HG02885 (cell line): ENCODE data around the gene GPC1.
"Not testable (repeated sequence)": the region's sequence is repeated elsewhere in the genome, so short reads cannot be mapped to it uniquely, and the experiment has no call there.

Source experiments
- ATAC-seq: cut with Tn5 transposase; IDR thresholded peaks from one replicate; pipeline ENCODE4 v1.9.1; 2021; ENCODE audit warnings: mild to moderate bottlenecking; ENCODE audit not compliant: unreplicated experiment, poor library complexity

GPC1 gene, protein sequence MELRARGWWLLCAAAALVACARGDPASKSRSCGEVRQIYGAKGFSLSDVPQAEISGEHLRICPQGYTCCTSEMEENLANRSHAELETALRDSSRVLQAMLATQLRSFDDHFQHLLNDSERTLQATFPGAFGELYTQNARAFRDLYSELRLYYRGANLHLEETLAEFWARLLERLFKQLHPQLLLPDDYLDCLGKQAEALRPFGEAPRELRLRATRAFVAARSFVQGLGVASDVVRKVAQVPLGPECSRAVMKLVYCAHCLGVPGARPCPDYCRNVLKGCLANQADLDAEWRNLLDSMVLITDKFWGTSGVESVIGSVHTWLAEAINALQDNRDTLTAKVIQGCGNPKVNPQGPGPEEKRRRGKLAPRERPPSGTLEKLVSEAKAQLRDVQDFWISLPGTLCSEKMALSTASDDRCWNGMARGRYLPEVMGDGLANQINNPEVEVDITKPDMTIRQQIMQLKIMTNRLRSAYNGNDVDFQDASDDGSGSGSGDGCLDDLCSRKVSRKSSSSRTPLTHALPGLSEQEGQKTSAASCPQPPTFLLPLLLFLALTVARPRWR

DNA sequence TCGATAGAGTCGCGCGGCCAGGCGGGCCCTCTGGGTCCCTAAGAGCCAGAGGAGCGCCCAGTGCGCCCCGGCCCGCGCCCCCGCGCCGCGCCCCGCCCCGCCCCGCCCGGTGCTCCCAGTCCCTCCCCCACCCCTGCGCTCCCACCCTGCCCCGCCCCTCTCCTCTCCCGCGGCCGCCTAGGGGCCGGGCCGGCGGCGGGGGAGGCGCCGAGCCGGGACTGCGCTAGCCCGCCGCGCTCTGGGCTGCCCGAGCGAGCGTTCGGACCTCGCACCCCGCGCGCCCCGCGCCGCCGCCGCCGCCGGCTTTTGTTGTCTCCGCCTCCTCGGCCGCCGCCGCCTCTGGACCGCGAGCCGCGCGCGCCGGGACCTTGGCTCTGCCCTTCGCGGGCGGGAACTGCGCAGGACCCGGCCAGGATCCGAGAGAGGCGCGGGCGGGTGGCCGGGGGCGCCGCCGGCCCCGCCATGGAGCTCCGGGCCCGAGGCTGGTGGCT is at the start of gene GPC1:
Gene GPC1 (plus strand): TSS at position 207 of the 491 bp plus-strand sequence. CDS start 256 bp downstream, at position 463.
- peak; percentile 53 for ATAC-seq

DNA sequence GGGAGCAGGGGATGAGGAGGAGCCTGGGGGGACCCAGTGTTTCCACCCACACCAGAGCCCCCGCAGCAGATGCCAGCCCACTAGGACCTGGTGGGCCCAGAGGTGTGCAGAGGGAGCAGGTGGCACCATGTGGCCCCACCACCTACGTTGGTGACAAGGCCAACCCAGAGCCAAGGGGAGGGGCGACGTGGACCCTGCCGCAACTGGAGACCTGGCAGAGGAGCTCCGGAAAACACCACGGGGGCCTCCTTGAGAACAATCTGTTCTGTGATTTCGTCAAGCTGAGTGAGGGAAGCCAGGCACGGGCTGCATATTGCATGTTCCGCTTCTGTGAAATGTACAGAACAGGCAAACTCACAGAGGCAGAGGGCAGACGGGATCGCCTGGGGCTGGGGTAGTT is 49.1 kb upstream of the GPC1 start:
- no peak for ATAC-seq

DNA sequence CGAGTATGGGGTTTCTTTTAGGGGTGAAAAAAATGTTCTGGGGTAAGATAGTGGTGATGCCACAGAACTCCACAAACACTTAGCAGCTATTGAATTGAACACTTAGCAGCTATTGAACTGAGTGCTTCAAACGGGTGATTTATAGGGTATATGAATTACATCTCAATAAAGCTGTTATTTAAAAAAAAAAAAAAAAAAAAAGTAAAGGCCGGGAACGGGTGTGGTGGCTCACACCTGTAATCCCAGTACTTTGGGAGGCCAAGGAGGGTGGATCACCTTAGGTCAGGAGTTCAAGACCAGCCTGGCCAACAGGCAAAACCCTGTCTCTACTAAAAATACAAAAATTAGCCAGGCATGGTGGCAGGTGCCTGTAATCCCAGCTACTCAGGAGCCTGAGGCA is 48.7 kb upstream of the GPC1 start:
- not testable (repeated sequence) for ATAC-seq

DNA sequence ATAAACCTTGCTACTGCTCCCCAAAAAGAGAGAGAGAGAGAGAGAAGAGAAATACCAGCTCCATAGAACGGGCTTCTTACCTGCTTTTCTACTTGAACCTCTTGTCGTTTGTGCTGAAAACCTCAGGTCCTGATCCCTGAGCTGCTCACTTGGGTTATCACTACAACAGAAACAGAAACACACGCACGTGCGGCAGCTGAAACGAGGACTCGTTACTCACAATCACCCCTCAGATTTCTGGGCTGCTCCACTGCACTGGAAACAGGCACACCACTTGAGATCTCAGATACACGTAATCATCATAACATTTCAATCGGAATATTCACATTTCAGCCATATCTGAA is 48.2 kb upstream of the GPC1 start:
- ATAC-seq = no peak

DNA sequence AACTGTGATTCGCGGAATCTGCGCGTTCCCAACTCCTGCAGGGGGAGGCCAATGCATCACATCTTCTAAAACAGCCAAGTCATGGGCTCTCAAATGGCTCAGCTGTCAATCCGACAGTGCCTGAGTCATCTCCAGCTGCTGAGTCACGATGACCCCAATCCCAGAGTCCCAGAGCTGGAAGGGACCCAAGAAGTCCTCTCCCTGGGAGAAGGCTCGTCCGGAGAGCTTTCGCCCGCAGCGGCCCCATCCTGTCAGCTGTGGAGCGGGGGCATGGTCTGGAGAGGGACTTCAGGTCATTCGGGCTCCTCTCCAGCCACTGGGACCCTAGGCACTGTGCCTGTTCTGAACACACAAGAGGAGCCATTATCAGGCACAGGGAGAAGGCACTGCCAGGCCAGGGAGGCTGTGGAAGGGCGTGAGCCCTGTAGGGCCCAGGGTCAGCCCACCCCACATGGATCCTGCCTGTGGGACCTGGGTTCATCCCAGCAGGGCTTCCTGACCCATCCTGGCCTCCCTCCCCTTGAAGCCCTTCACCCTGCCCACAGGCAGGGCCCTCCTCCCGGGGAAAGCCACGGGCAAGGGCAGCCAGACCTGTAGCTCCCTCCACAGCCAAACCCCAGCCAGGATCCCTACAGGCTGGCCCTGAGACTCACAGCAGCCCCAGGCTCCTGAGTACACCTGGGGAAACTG is 47.6 kb upstream of the GPC1 start:
- ATAC-seq = no peak

DNA sequence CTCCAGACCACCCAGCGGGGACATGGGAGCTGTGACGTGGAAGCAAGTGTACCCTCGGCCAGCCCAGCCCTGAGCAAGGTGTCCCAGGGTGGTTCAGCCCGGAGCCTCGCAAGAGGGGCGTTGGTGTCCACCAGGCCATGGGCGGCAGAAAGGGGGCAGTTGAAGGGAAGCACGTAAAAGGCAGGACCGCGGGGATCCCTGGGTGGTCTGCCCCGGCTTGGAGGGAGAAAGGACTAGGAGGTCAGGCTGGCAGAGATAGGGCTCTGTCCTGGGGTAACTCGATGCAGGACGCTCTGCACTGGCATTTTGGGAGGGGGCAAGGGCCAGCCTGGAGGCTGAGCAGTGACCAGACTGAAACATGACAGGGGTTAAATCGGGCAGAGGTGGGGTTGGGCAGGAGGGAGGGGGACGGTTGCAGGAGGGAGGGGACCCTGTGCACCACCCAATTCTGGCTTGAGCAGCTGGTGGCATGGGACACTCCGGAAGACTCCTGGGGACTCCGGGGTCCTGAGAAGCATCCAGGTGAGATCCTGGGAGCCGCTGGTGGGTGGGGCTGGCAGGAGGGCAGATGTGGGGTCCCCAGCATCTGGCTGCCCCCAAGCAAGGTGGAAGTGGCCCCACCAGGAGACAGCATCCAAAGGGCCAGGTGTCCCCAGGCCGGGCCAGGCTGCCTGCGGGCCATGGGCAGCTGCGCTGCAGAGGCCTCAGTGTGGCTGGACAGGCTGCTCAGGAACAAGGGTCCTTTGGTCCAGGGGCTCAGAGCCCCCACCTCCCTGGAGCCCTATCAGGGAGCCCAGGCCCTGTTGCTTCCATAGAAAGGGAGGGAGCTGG is 46.8 kb upstream of the GPC1 start:
- no peak for ATAC-seq

DNA sequence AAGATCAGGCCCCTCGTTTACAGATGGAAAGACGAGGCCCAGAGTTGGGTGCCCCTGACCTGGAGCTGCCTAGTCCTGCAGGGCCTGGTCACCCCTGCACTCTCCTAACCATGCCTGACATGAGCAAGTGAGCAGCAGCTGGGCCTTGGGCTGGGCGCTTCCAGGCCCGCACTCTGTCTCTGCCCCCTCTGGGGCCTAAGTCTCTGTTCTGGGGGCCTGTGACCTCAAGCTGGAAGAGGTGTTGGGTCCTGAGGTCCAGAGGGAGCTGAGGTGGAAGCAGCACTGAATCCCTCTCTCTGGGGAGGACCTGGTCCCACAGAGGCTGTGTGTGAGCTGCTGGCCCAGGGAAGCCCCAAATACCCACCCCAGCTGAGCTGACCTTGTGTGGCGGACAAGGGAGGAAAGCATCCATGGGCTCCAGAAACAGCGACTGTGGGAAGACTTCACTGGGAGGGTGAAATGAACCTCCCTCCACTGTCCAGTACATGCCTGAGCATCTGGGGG is 46.1 kb upstream of the GPC1 start:
- no peak for ATAC-seq

DNA sequence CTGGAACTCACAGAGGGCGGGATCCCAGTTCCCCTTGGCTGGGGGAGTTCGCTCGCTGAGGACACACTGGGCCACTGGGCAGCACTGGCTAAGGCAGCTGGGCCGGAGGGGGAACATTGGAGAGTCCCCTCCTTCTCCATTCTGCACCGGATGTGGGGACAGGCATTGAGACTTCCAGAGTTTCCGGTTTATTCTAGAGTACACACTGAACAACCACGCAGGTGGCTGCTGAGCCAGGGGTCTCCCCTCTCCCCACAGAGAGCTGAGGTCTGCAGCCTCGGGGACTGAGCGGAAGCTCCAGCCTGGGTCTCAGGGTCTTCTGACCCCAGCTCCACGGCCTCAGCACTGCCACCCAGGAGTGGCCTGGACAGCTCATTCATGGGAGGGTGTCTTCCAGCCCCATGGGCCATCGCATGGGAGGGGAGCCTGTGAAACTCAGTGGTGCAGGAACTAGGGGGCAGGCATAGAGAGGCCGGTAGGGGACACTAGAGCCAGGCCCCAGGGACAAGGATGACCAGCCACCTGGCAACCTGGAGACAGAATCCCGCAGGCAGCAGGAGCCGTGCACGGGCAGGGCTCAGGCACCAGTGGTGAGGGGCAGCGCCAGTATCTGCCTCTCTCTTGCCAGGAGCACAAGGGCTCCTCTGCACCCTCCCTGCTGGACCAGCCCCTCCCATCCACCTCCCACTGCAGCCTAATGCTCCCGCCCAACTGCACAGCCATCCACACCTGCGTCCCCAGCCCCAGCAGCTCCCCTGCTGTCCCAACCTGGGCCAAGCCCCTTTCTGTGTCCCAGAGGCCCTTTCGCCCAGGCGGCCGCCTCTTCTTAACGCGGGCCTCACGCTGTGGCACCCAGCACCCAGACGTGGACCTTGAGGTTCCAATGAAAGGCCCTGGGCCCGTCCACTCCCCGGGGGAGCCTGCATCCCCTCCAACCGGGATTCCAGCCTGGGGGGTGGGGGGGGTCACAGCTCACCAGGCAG is 45.1 kb upstream of the GPC1 start:
- ATAC-seq = no peak

DNA sequence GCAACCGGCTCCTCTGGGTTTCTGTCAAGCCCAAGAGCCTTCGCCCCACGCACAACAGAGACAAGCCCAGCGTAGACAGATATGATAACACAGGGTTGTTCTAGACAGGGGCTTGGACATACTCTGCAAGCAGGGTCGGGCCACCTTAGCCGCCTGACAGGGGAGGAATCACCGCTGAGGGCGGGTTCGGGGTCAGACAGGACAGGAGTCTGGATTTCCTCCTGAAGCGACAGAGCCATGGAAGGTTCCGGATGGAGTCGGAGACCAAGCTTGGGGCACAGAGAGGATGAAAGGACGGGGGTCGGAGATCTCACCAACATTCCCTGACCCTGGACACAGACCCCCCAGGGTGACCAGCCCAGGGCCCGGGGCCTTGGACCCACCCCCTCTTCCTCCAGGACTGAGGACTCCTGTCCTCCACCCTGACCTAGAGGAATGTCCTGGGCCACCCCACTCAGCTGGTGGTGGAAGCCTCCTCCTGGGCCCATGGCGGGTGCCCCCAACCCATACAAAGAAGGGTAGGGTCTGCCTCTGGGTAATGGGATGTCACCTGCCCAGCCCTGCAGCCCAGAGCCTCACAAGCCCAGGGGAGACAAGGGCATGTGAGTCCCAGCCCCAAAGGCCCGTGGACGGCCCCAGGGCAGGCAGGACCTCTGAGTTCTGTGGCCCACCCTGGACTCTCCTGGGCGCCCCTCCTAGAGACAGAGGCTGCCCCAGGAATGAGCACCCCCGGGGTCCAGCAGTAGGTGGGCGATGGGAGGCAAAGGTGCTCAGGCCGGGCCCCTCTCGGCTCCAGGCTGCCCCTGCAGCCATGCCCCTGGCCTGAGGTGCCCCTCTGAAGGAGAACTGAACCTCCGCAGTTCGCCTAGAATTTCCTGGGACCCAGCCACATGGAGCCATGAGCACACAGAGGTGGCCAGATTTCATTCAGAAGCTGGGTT is 44.1 kb upstream of the GPC1 start:
- ATAC-seq = no peak

DNA sequence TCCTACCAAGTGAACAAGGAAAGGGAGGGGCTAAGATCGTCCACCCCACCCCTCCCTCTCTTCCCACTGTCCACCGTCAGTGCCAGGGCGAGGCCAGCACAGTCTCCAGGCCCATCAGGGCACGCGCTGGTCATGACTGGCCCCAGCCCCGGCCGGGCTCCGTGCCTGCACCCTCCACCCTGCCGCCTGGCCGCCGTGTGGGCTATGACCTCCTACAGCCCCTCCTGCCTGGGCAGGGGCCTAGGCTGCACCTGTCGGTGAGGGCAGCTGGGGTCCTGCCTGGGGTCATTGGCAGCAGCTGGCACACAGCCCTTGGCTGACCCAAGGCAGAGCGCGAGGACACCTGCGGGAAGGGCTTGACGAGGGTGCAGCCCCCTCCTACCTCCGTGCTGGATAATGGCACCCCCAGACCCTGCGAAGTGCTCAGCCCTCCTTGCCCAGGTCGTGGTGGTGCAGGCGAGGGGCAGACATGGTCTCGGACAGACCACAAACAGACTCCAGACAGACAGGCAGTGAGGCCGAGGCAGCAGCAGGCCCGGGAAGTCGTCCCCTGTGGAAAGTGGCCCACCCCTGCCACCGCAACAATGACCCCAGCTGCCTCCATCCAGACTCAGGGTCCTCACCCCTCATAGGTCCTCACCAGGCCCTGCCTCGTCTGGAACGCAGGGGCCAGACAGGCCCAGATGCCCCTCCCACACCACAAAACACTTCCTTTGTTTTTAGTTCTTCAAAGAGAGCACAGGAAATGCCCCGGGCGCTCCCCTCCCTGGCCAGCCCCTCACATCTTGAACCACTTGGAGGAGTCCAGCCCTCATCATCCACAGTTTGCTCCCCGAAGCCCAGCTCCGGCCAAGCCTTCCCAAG is 43.1 kb upstream of the GPC1 start:
- no peak for ATAC-seq

DNA sequence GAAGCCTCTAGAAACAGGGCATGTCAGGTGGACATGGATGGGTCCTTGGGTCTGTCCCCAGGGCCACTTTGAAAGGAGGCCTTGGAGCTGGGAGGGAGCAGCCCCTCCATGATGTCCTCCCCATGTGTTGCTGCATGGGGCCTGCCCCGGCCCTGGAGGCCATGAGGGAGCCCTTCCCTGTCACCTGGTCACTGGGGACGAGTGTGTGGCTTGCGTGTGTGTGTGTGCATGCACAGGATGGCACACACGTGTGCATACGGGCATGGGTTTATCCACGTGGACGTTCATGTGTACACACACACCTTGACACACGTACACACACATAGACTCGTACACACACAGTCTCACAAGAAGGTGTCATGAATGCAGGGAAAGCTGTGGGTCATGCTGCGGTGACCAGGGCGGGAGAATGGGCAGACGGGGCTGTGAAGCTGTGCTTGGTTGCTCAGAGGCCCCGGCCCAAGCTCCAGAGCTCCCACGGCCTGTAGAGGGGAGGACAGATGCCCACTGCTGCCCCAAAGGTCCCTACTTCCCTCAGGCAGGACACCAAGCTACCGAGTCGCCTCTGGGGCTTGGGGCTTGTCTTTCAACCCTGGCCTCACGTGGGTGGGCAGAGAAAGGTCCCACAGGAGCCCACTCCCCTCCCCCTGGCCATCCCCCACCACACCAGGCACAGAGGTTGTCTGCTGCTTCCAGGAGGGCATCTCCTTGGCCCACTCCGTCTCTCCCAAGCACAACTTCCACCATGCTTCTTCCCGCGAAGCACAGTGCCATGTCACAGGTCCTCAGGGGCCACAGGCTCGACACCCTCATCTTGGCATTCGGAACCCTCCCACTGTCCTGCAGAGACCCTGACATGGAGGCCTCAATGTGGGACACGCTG is 42.3 kb upstream of the GPC1 start:
- ATAC-seq = no peak

DNA sequence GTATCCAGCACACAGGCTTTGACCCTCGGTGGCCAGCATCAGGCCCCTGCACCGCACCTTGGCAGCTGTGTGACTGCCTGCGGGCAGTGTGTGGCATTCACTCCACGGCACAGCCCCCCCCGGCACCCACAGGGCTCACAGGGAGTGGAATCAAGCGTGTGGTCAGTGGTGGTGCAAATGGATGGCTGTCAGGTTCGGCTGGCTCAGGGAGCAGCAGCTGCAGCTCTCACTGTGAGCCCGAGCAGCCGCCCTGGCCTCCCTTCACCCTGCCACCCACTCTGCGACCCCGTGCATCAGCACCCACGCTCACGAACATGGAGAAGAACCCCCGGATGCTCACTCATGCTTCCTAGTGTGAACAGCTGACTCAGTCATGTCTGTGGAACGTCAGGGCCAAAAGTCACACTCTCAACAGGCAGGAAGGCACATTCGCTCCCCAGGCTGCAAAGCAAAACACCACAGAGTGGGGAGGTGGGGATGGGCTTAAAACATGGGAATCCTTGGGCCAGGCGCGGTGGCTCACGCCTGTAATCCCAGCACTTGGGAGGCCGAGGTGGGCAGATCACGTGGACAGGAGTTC is 41.5 kb upstream of the GPC1 start:
- no peak for ATAC-seq

DNA sequence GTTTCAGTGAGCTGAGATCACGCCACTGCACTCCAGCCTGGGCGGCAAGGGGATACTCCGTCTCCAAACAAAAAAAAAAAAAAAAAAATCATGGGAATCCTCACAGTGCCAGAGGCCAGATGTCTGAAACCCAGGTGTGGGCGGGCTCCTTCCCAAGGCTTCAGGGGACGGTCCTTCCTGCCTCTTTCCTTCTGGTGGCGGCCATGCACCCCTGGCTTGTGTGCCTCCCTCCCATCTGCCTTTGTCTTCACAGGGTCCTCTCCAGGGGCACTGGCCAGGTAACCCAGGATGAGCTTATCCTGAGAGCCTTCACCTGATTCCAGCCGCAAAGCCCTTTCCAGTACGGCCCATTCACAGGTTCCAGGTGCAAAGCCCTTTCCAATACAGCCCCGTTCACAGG is 40.9 kb upstream of the GPC1 start:
- no peak for ATAC-seq

DNA sequence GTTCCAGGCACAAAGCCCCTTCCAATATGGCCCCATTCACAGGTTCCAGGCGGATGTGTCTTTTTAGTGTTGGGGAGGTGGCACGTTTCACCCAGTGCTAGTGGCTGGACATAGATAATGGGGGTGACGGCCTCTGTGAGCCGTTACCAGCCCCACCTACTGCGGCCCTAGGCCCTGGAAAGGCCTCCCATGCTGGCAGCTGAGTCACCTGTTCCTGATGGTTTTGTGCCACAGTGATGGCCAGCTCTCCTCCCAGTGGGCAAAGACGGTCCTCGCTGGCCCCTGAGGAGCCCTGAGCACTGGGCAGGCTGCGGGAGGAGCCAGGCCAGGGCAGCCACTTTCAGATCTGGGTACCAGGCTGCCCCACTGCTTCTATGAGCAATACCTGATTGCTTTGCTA is 40.0 kb upstream of the GPC1 start:
- no peak for ATAC-seq

DNA sequence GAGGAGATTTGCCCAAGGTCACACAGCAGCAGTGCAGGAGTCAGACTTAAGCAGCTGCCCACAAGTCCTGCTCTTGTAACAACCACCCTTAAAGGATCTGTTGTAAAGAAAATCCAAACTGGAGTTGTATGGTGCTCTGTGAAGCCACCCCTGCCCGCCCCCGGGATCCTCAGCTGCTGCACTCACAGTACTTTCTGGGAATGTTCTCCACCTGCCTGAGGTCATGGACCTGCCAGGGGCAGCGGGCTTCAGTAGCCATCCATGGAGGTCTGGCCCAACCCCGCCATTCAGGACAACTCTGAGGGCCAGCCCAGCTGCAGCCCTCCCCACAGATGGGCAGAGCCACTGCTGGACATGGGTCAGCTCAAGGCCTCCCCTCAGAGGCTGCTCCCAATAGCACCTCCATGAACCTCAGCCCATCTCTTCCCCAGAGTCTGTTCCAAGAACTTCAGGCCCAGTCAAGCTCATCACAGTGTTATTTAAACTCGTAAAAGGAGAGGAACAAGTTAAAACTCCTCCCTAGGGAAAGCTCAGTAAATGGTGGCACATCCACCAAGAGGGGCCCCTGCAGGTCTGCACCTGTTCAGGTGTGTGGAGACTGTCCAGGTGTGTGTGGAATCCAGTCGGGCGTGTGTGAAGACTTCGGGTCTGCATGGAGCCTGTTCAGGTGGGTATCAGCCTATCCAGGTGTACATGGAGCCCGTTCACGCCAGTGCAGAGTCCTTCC is 39.4 kb upstream of the GPC1 start:
- ATAC-seq = no peak
